DMS114 treated with DMSO at 0.1 percent for 48 hours (cell line): ENCODE measurements around the gene CEP41.

Experiments
- DNase-seq: peaks from one replicate; lab custom pipeline; 2025; ENCODE audit not compliant: unreplicated experiment; lab: John Stamatoyannopoulos, UW

The CEP41 gene

GRCh38 chr7:130419658-130420057 is 21.2 kb downstream of the CEP41 start:
- no peak for DNase-seq

- DNase-seq, result no peak
These were observed 22.5 kb downstream of the CEP41 start for GRCh38 chr7:130418306-130418705.

- no peak for DNase-seq
These were observed 23.6 kb downstream of the CEP41 start for GRCh38 chr7:130417213-130417612.

GRCh38 chr7:130415006-130415405 is 25.8 kb downstream of the CEP41 start:
- DNase-seq, result no peak

GRCh38 chr7:130413201-130413600 is 27.6 kb downstream of the CEP41 start:
- DNase-seq, result no peak

- DNase-seq, result no peak
These were observed 29.8 kb downstream of the CEP41 start for GRCh38 chr7:130410868-130411541.

- DNase-seq, result no peak
These were observed 31.1 kb downstream of the CEP41 start for GRCh38 chr7:130409712-130410072.

- no peak for DNase-seq
These were observed 31.6 kb downstream of the CEP41 start for GRCh38 chr7:130409067-130409711.

- DNase-seq, result no peak
These were observed 35.8 kb downstream of the CEP41 start for GRCh38 chr7:130405003-130405402.

GRCh38 chr7:130401578-130401977 is 39.2 kb downstream of the CEP41 start:
- no peak for DNase-seq

- no peak for DNase-seq
These were observed 39.7 kb downstream of the CEP41 start for GRCh38 chr7:130401101-130401500.

- no peak for DNase-seq
These were observed 40.7 kb downstream of the CEP41 start for GRCh38 chr7:130400120-130400572.

- no peak for DNase-seq
These were observed 42.2 kb downstream of the CEP41 start for GRCh38 chr7:130398526-130399090.

GRCh38 chr7:130397758-130398073 is 43.1 kb downstream of the CEP41 start:
- no peak for DNase-seq

GRCh38 chr7:130397051-130397757 is 43.6 kb downstream of the CEP41 start:
- no peak for DNase-seq

GRCh38 chr7:130396109-130396508 is 44.7 kb downstream of the CEP41 start:
- DNase-seq, result no peak

GRCh38 chr7:130395421-130395820 is 45.4 kb downstream of the CEP41 start:
- no peak for DNase-seq

- DNase-seq, result no peak
These were observed 46.2 kb downstream of the CEP41 start for GRCh38 chr7:130394421-130395195.

- no peak for DNase-seq
These were observed 46.9 kb downstream of the CEP41 start for GRCh38 chr7:130393841-130394411.

- DNase-seq, result no peak
These were observed 47.7 kb downstream of the CEP41 start for GRCh38 chr7:130393101-130393561.

GRCh38 chr7:130390486-130390885 is 50.3 kb downstream of the CEP41 start:
- DNase-seq, result no peak
